ENCODE measurements around the gene FOXRED2. TPM values are rescaled to one million over a fixed set of nuclear protein-coding genes. Genes with fewer than 3 reads are reported as not detected.

FOXRED2 gene
- total and polyA plus RNA-seq, 2 of the 4 experiments (the other 2 are of a cell fraction) = 1.6 to 4.0 TPM

GRCh38 chr22:36546092-36546804 is 39.4 kb upstream of the FOXRED2 start:
- no peak overlapping the region; the same call in 1 of the 2 replicates for H2BK20ac ChIP-seq (ENCODE audit: low read depth, low read length)
- POLR2A ChIA-PET (ENCODE audit: unreplicated experiment) = no interaction called here
- in situ Hi-C loops (cut with MboI; ENCODE audit: low sequenced_read_pairs) = loop anchor here (5.0 to 10.0 kb wide), 2 partner anchors 229 to 311 kb away; partner anchors contain the start of gene IFT27

More at GRCh38 chr22:36546092-36546804, 39.4 kb upstream of the FOXRED2 start:
- Histone ChIP-seq H2AK5ac (ENCODE audit: low read depth, low read length) (peak overlapping the region; percentile 37; the same call in 1 of the 2 replicates), H3K4ac (ENCODE audit: low read depth, low read length) (peak overlapping the region; percentile 52), H4K91ac (ENCODE audit: insufficient read depth, low read depth, low read length) (no peak overlapping the region; the same call in 1 of the 2 replicates), H3K27me3 (ENCODE audit: control insufficient read depth, insufficient read depth, low read length) (peaks cover 9% of the 10 kb centered on the region), H3K23ac (ENCODE audit: low read depth, low read length) (no peak overlapping the region), H3K56ac (ENCODE audit: extremely low read depth, insufficient read depth, low read length) (no peak overlapping the region), H3K4me1 (ENCODE audit: control insufficient read depth, insufficient read depth, low read length) (peaks cover 13% of the 10 kb centered on the region; the same call in 1 of the 2 replicates), H2BK5ac (ENCODE audit: low read depth, low read length, poor library complexity, severe bottlenecking) (no peak overlapping the region), H4K8ac (ENCODE audit: low read depth in 2 of 2, low read length in 2 of 2) (no peak overlapping the region), H3K4me2 (ENCODE audit: low read depth, low read length) (no peak overlapping the region; the same call in 1 of the 2 replicates), H3K9ac (ENCODE audit: low read depth, low read length) (no peak overlapping the region), H3K4me3 (ENCODE audit: insufficient read depth, low read depth, low read length) (no peak overlapping the region), H2BK15ac (ENCODE audit: low read depth, low read length) (no peak overlapping the region), H3K14ac (replicated peaks; ENCODE audit: low read depth, low read length) (no peak overlapping the region), H3K36me3 (ENCODE audit: control insufficient read depth, insufficient read depth, low read length) (no peaks in the 10 kb centered on the region), H3K27ac (ENCODE audit: insufficient read depth, low read length) (no peak overlapping the region), H2AFZ (replicated peaks; ENCODE audit: low read length, poor library complexity) (peak overlapping the region; percentile 63), H2AK9ac (replicated peaks; ENCODE audit: low read depth, low read length, poor library complexity) (no peak overlapping the region), H4K5ac (ENCODE audit: low read depth, low read length) (no peak overlapping the region), H3K9me3 (ENCODE audit: control insufficient read depth, insufficient read depth, low read length) (no peaks in the 10 kb centered on the region), H3K79me1 (ENCODE audit: low read depth in 1 of 2, low read length in 2 of 2) (no peaks in the 10 kb centered on the region), H4K20me1 (ENCODE audit: insufficient read depth, low read length) (peaks cover 4% of the 10 kb centered on the region; the same call in 1 of the 2 replicates), H3K18ac (ENCODE audit: low read depth, low read length) (no peak overlapping the region), H2BK120ac (ENCODE audit: low read depth, low read length) (peak overlapping the region; percentile 58; the same call in 1 of the 2 replicates), H3K9me1 (ENCODE audit: insufficient read depth, low read length) (peaks cover 12% of the 10 kb centered on the region; the same call in 1 of the 2 replicates)
- ATAC-seq (ENCODE audit: low read depth) = peak; percentile 70
- 33% methylated on average over 10 of the region's 23 CpGs; no CpG with 5 or more reads in 1 of the 2 experiments for WGBS, 2 experiments (ENCODE audit: extremely low coverage in 2 of 2, insufficient read length in 1 of 2)
- CTCF ChIA-PET = interaction anchor here (1.2 to 1.8 kb wide), 5 partner anchors 211 to 432 kb away, joined by 3 to 11 read pairs (median 4); no protein-coding TSS in a partner anchor
- dilution Hi-C loops (cut with HindIII; ENCODE audit: low sequenced_read_pairs, unreplicated experiment) = no loop called here
- no TSS peak for BruUV-seq (replicated peaks)
- intact Hi-C loops (cut with micrococcal nuclease) = loop anchor here (1.0 to 5.0 kb wide), 4 partner anchors 211 to 432 kb away; no protein-coding TSS in a partner anchor
- DNase-seq = peak; percentile 62
- TF ChIP-seq RAD21 (IDR thresholded peaks at IDR 0.05; ENCODE audit: low read length) (peak; percentile 71), CTCF (conservative IDR thresholded peaks at IDR 0.05; ENCODE audit: low read depth, low read length) (peak; percentile 62), MAZ (IDR thresholded peaks at IDR 0.05; ENCODE audit: borderline replicate concordance, low read depth, low read length) (peak; percentile 43; the same call in 1 of the 2 replicates), SMC3 (IDR thresholded peaks at IDR 0.05; ENCODE audit: low read depth, low read length) (peak; percentile 44), MAFK (IDR thresholded peaks at IDR 0.05; ENCODE audit: low read depth, low read length) (no peak), BHLHE40 (IDR thresholded peaks at IDR 0.05; ENCODE audit: low read depth, low read length) (no peak)
